ENCODE measurements around the gene TTC9.
"Not testable (repeated sequence)": the region's sequence is repeated elsewhere in the genome, so short reads cannot be mapped to it uniquely, and the experiment has no call there.

Gene TTC9

GRCh38 chr14:70685474-70686197 is 43.9 kb downstream of the TTC9 start:
- DNase-seq = no peak

- DNase-seq = no peak
Observed at GRCh38 chr14:70692210-70692609, 50.5 kb downstream of the TTC9 start.

GRCh38 chr14:70696026-70696425 is 54.3 kb downstream of the TTC9 start:
- no peak for DNase-seq

- DNase-seq = no peak
Observed at GRCh38 chr14:70697701-70698100, 56.0 kb downstream of the TTC9 start.

GRCh38 chr14:70698288-70698687 is 56.6 kb downstream of the TTC9 start:
- DNase-seq = no peak

DNA sequence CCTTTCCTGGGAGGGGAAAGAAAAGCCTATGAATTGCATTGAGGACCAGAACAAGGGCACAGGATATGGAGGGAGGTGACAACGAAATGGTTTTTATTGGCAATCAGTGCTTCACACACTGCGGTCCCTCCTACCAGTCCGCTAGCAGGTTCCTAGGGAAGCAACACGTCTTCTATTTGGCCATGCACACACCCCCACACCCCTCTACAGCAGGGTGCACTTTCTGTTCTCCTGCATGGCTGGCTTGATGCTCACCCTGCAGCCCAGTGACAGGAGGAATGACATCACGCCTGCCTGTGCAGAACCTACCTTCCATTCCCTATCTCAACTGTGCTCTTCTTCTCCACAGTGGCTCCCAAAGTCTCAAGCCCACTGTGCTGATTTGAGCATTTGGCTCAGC is 57.9 kb downstream of the TTC9 start:
- no peak for DNase-seq

DNA sequence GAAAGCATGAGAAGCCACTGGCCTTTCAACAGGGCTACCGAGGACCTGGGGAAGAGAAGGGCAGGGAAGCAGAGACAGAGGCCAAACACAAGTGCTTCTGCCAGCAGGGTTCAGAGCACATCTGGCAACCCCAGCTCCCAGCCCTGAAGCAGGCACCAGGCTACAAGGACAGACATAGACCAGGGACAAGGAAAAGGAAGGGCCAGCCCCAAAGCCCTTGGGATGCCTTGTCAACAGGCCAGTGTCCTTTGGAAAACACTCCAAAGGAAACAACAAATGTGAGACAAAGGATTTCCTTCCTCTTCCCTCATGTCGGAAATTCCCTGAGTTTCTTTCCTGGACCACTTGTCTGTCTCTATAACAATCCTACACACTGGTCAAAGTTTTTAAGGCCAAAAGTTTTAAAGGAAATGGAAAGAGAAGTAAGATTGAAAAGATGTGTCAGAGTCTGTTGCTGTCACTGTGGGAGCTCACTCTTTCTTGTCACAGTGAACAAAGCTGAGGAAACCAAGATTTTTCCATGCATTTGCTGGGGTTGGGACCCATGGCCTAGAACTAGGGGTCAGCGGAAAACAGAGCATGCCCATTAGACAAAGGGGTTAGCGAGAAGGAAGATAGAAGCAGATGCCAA is 59.4 kb downstream of the TTC9 start:
- DNase-seq = no peak

DNA sequence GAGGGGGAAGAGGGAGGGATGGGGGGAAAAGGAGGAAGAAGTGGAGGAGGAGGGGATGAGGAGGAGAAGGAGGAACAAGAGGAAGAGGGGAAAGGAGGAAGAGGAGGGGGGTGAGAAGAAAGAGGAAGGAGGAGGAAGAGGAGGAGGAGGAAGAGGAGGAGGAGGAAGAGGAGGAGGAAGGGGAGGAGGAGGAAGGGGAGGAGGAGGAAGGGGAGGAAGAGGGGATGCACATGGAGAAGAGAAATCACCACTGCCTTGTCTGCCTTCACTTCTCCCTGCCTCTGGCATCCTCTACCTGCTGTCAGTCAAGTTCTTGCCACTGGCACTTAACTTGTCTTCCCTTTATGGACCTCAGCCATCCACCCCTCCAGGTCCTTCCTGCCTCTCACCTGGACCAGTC is 59.9 kb downstream of the TTC9 start:
- DNase-seq = no peak

GRCh38 chr14:70702161-70702560 is 60.4 kb downstream of the TTC9 start:
- no peak for DNase-seq

- not testable (repeated sequence) for DNase-seq
Observed at GRCh38 chr14:70703621-70704168, 62.0 kb downstream of the TTC9 start.

DNA sequence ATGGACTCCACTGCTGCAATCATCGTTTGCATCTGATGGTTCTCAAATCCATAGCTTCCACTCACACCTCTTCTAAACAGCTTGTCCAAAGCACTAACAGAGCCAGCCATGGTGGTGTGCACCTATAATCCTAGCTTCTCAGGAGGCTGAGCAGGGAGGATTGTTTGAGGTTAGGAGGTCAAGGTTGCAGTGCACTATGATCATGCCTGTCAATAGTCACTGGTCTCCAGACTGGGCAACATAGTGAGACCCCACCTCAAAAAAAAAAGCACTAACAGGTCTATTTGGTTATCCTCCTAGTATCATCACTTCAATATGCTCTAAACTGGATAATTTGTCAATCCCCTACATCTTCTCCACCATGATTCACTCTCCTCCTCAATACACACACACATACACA is 63.2 kb downstream of the TTC9 start:
- DNase-seq = no peak

DNA sequence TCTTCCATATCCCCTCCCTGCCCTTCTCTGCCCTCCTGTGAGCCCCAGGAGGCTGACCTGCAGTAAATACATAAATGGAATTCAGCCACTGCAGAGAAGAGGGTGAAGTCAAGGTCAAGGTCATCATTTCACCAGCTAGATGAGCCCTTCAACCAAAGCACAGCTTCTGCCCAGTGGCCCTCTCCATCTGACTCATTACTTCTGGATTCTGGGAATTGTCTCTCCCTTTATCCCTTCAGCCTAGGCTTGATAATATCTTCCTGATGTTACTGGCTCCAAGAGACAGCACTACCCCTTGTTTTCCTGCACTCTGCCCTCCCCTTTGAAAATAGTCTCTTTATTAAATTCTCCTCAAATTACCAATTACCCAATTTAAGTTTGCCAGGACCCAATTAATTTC is 64.5 kb downstream of the TTC9 start:
- DNase-seq = no peak

- DNase-seq = no peak
Observed at GRCh38 chr14:70707138-70708038, 65.7 kb downstream of the TTC9 start.

DNA sequence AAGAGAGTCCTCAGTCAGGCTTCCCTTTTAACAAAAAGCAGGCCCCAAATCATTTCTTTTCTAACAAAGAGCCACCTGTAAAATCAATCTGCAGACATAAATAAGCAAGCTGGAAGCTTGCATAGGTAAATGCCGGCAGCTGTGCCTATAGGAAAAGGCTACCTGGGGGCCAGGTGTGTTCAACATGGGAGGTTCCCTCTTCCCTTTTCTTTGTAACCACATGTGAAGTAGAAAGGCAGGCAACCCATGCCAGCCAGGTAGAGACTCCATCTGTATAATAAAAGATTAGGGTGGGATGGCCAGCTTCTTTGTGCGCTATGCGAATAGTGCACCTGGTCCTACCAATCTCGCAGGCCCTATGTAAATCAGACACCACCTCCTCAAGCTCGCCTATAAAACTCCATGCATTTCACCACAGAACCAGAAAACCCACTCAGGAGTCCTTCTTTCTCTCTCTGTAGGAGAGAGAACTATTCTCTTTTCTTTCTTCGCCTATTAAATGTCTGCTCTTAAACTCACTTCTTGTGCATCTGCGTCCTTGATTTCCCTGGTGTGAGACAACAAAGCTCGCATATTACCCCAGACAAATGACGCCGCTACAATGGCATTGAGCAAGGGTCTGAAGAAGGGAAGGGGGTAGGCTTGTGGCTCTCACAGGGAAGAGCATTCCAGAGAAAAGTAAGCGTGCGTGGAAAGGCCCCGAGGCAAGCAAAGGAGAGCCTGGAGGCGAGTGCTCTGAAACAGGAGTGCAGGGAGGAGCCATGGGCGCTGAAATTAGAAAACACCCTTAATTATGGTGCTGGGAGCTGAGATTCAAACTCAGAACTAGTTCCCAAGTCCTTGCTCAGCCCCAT is 67.2 kb downstream of the TTC9 start:
- DNase-seq = peak; percentile 45

- DNase-seq = peak; percentile 79
Observed at GRCh38 chr14:70709726-70710382, 68.1 kb downstream of the TTC9 start.

- DNase-seq = no peak
Observed at GRCh38 chr14:70711451-70711850, 69.7 kb downstream of the TTC9 start.

DNA sequence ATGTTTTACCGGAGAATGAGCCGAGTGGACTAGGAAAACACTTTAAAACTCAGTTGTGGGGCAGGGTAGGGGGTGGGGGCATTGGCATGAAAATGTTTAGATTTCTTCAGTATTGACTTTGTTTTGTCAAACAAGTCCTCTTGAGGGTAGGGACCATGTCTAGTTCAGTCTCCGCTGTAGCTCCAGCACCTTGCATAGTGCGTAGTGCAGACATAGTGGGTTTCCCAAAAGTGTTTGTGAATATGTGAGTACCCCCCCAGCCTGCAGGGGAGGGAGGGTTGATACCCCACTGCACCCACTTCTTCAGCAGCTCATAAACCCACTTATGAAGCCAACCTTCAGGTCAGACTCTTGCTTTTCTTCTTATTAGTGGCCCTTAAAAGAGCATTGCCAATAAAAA is 71.4 kb downstream of the TTC9 start:
- DNase-seq = no peak

DNA sequence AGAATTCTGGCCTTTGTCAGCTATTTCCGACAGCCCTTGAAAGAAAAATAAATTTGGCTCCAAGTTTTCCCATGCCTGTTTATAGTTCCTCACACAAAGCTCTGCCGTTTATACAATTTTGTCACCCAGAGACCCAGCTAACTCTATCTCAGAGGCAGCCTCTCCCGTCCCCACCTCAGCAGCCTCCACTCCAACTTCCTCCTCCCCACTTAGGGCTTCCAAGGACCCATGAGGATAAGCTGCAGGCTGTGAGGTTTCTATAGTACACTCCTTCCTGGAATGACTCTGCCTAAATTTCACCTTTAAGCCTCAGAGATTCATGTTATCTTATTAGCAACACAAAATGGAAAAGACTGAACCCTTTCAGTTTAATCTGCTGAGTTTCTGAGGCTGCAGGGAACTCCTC is 71.8 kb downstream of the TTC9 start:
- no peak for DNase-seq

GRCh38 chr14:70714055-70714550 is 72.4 kb downstream of the TTC9 start:
- peak; percentile 25 for DNase-seq

DNA sequence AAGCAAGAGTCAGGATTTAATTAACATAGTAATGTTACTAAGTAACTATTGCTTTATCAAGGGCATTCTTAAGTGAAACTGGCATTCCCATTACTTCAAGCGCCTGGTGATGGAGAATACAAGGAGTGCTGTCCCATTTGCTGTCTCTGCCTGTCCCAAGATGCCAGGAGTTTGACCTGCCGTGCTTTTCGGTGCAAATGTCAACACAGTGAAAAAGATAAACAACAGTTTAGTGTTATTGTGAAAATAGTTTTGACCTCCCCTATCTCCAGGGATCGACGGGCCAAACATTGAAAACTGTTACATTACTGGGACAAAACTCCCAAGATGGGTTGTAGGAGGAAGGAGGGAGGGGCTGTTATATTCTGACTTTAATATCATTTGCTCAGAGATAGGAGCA is 74.8 kb downstream of the TTC9 start:
- DNase-seq = no peak

GRCh38 chr14:70716958-70717357 is 75.2 kb downstream of the TTC9 start:
- no peak for DNase-seq

All from NCI-H2107 (cell line).